GM23338 (cell line): ENCODE measurements around the gene HADHA. TPM values are rescaled to one million over a fixed set of nuclear protein-coding genes. Genes with fewer than 3 reads are reported as not detected.

Experiments
- ATAC-seq: fragments of 200-7000 bp; cut with Tn5 transposase; 3 replicates; pipeline ENCODE4 v1.9.1; 2020
- DNase-seq: peaks from one replicate; pipeline ENCODE4 v3.0.0-alpha.2; 2015; ENCODE audit warnings: low spot score
- H2AFZ ChIP-seq: fragments of 200-600 bp; sonication (generic); 2 replicates; pipeline ENCODE4 v1.8.0; 2016; ENCODE audit warnings: antibody characterized with exemption, mild to moderate bottlenecking, moderate library complexity
- H3F3A ChIP-seq: fragments of 200-600 bp; sonication (generic); replicated peaks from 2 replicates; pipeline ENCODE4 v1.8.0; 2017; ENCODE audit warnings: antibody characterized with exemption, mixed run types, low read depth
- H3K27ac ChIP-seq: fragments of 200-600 bp; sonication (generic); 2 replicates; pipeline ENCODE4 v1.6.1; 2016; ENCODE audit warnings: low read depth
- H3K27me3 ChIP-seq: fragments of 200-600 bp; sonication (generic); 2 replicates; pipeline ENCODE4 v1.8.0; 2016; ENCODE audit warnings: mild to moderate bottlenecking, mixed run types, moderate library complexity; ENCODE audit not compliant: insufficient read depth
- H3K36me3 ChIP-seq: fragments of 200-600 bp; sonication (generic); 2 replicates; pipeline ENCODE4 v1.8.0; 2016; ENCODE audit warnings: mild to moderate bottlenecking; ENCODE audit not compliant: insufficient read depth
- H3K4me1 ChIP-seq: fragments of 200-600 bp; sonication (generic); 2 replicates; pipeline ENCODE4 v1.8.0; 2016; ENCODE audit warnings: mild to moderate bottlenecking, moderate library complexity; ENCODE audit not compliant: insufficient read depth
- H3K4me2 ChIP-seq: fragments of 200-600 bp; sonication (generic); 2 replicates; pipeline ENCODE4 v1.7.1; 2017; ENCODE audit warnings: mixed run types
- H3K4me3 ChIP-seq: fragments of 200-600 bp; sonication (generic); 2 replicates; pipeline ENCODE4 v1.6.1; 2016; ENCODE audit warnings: mixed run types
- H3K79me2 ChIP-seq: fragments of 200-600 bp; sonication (generic); replicated peaks from 2 replicates; pipeline ENCODE4 v1.8.0; 2017; ENCODE audit warnings: mild to moderate bottlenecking; ENCODE audit not compliant: insufficient read depth
- H3K9me2 ChIP-seq: fragments of 200-600 bp; sonication (generic); 2 replicates; pipeline ENCODE4 v1.8.0; 2017; ENCODE audit not compliant: insufficient read depth
- H4K20me1 ChIP-seq: fragments of 200-600 bp; sonication (generic); replicated peaks from 2 replicates; pipeline ENCODE4 v1.8.0; 2017; ENCODE audit warnings: mild to moderate bottlenecking; ENCODE audit not compliant: insufficient read depth
- H3K27ac Mint-ChIP-seq: 2 replicates; pipeline ENCODE4 v1.8.0; 2020; ENCODE audit warnings: inconsistent platforms, mild to moderate bottlenecking, moderate library complexity, mixed read lengths
- H3K27me3 Mint-ChIP-seq: 3 replicates; pipeline ENCODE4 v1.8.0; 2022; ENCODE audit warnings: low read depth, mild to moderate bottlenecking, moderate library complexity, mixed read lengths, inconsistent platforms; ENCODE audit not compliant: insufficient read depth, poor library complexity
- H3K36me3 Mint-ChIP-seq: 3 replicates; pipeline ENCODE4 v1.8.0; 2021; ENCODE audit warnings: low read depth, mild to moderate bottlenecking, inconsistent platforms, moderate library complexity, mixed read lengths
- H3K4me1 Mint-ChIP-seq: 3 replicates; pipeline ENCODE4 v1.8.0; 2020; ENCODE audit warnings: mild to moderate bottlenecking, inconsistent platforms, mixed read lengths
- H3K4me3 Mint-ChIP-seq: 3 replicates; pipeline ENCODE4 v1.8.0; 2021; ENCODE audit warnings: moderate library complexity, mild to moderate bottlenecking, inconsistent platforms, mixed read lengths
- H3K9me3 Mint-ChIP-seq: 3 replicates; pipeline ENCODE4 v1.8.0; 2020; ENCODE audit warnings: moderate library complexity, mild to moderate bottlenecking, inconsistent platforms, mixed read lengths
- CREB1 ChIP-seq: fragments of 250-450 bp; sonication (Bioruptor Pico); IDR thresholded peaks from 2 replicates; pipeline ENCODE4 v1.5.0; 2020; ENCODE audit warnings: low read depth, mild to moderate bottlenecking, moderate library complexity
- EZH2 ChIP-seq: fragments of 200-600 bp; sonication (generic); IDR thresholded peaks from one replicate; pipeline ENCODE4 v1.8.0; 2017; ENCODE audit warnings: antibody characterized with exemption, mild to moderate bottlenecking, low read depth; ENCODE audit not compliant: unreplicated experiment
- EZH2phosphoT487 ChIP-seq: fragments of 200-600 bp; sonication (generic); IDR thresholded peaks from one replicate; pipeline ENCODE4 v1.8.1; 2018; ENCODE audit warnings: antibody characterized with exemption; ENCODE audit not compliant: unreplicated experiment
- JUNB ChIP-seq: IDR thresholded peaks from one replicate; pipeline ENCODE4 v1.6.1; 2016; ENCODE audit warnings: antibody characterized with exemption; ENCODE audit not compliant: unreplicated experiment
- NANOG ChIP-seq: IDR thresholded peaks from 2 replicates; pipeline ENCODE4 v1.6.1; 2016; ENCODE audit warnings: antibody characterized with exemption, borderline replicate concordance
- POLR2AphosphoS5 ChIP-seq: IDR thresholded peaks from 2 replicates; pipeline ENCODE4 v1.6.1; 2016; ENCODE audit warnings: antibody characterized with exemption, low read depth
- STAT1 ChIP-seq: IDR thresholded peaks from one replicate; pipeline ENCODE4 v1.6.1; 2016; ENCODE audit warnings: antibody characterized with exemption; ENCODE audit not compliant: unreplicated experiment
- ZNF114 ChIP-seq: fragments of 250-450 bp; sonication (Bioruptor Pico); IDR thresholded peaks from 2 replicates; pipeline ENCODE4 v1.5.0; 2020; ENCODE audit warnings: mild to moderate bottlenecking, moderate library complexity
- ZNF331 ChIP-seq: fragments of 250-450 bp; sonication (Bioruptor Pico); IDR thresholded peaks from 2 replicates; pipeline ENCODE4 v1.5.0; 2020; ENCODE audit warnings: low read depth, mild to moderate bottlenecking, moderate library complexity
- polyA plus RNA-seq: library from polyadenylated mRNA; unstranded; fragments of >200 nt; fragmentation: Nextera tagmentation; extraction: Ambion mirVana; gene quantifications from 2 replicates; pipeline ENCODE4 v1.2.1, GENCODE V29; 2016
- total RNA-seq: library from RNA; depleted of rRNA; stranded (reverse); fragments of >200 nt; shearing (Covaris generic); gene quantifications from 2 replicates; pipeline ENCODE4 v1.2.3, GENCODE V29; 2014
- TF ChIP-seq, protein P1 (sequence below), 2 experiments: fragments of 200-600 bp in 1 of 2; sonication (generic) in 1 of 2; conservative IDR thresholded peaks; 2 replicates each; pipeline versions ENCODE4 v1.5.1 to v1.6.1; 2016 to 2017; ENCODE audit warnings: antibody characterized with exemption in 2 of 2, low read depth in 2 of 2, mild to moderate bottlenecking in 2 of 2, moderate library complexity in 1 of 2
- TF ChIP-seq, protein P2 (sequence below): fragments of 250-450 bp; sonication (Bioruptor Pico); IDR thresholded peaks from 2 replicates; pipeline ENCODE4 v1.5.0; 2020; ENCODE audit warnings: mild to moderate bottlenecking, moderate library complexity
- TF ChIP-seq, protein P3 (sequence below): IDR thresholded peaks from one replicate; pipeline ENCODE4 v1.6.1; 2018; ENCODE audit warnings: antibody characterized with exemption; ENCODE audit not compliant: unreplicated experiment
- TF ChIP-seq, protein P4 (sequence below): IDR thresholded peaks from 2 replicates; pipeline ENCODE4 v1.6.1; 2016; ENCODE audit warnings: antibody characterized with exemption

Gene HADHA
- total and polyA plus RNA-seq, 2 experiments from 2014 or later: 63.9 to 92.3 TPM

DNA sequence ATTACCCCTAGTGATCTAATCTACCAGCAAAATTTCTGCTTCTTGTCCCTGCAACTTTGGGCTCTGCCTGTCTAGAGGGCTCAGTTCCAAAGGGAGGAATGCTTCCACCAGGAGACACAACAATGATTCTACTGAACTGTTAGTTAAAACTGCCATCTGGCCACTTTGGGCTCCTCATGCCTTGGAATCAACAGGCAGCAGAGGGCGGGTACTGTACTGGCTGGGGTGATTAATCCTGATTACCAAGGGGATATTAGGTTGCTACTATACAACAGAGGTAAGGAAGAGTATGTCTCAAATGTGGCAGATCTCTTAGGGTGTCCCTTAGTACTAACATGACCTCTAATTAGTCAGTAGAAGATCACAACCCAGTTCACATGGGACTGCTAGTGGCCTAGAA lies 21.4 kb downstream of the HADHA start (continued):
- TF ChIP-seq ZNF331 (no peak), CREB1 (CRISPR knock-in tag) (no peak), EZH2phosphoT487 (no peak), STAT1 (no peak)
- TF ChIP-seq, protein P1, sequence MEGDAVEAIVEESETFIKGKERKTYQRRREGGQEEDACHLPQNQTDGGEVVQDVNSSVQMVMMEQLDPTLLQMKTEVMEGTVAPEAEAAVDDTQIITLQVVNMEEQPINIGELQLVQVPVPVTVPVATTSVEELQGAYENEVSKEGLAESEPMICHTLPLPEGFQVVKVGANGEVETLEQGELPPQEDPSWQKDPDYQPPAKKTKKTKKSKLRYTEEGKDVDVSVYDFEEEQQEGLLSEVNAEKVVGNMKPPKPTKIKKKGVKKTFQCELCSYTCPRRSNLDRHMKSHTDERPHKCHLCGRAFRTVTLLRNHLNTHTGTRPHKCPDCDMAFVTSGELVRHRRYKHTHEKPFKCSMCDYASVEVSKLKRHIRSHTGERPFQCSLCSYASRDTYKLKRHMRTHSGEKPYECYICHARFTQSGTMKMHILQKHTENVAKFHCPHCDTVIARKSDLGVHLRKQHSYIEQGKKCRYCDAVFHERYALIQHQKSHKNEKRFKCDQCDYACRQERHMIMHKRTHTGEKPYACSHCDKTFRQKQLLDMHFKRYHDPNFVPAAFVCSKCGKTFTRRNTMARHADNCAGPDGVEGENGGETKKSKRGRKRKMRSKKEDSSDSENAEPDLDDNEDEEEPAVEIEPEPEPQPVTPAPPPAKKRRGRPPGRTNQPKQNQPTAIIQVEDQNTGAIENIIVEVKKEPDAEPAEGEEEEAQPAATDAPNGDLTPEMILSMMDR (conservative IDR thresholded peaks at IDR 0.05; ENCODE audit: low read depth in 2 of 2): no peak

DNA sequence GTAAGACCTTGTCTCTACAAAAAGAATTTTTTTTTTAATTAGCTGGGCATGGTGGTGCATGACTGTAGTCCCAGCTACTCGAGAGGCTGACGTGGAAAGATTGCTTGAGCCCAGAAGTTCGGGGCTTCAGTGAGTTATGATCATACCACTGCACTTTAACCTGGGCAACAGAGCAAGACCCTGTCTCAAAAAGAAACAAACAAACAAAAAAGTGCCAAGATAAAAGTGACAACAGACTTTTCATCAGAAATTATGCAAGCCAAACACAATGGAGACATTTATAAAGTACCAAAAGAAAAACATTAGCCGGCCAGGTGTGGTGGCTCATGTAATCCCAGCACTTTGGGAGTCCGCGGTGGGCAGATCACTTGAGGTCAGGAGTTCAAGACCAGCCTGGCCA lies 26.7 kb downstream of the HADHA start:
- Histone ChIP-seq H3K4me3 (no peak overlapping the region), H3K4me2 (no peak overlapping the region), H4K20me1 (peaks cover 12% of the 10 kb centered on the region; the same call in 1 of the 2 replicates), H3K27me3 (no peaks in the 10 kb centered on the region), H3K27ac (no peak overlapping the region), H3K79me2 (no peaks in the 10 kb centered on the region), H3K9me2 (no peaks in the 10 kb centered on the region), H3K4me1 (no peaks in the 10 kb centered on the region), H3K36me3 (peaks cover 20% of the 10 kb centered on the region), H3F3A (no peaks in the 10 kb centered on the region), H2AFZ (no peak overlapping the region)
- Mint-ChIP-seq H3K27me3 (peaks cover 2% of the 10 kb centered on the region), H3K4me3 (no peak overlapping the region), H3K4me1 (no peaks in the 10 kb centered on the region), H3K36me3 (peaks cover 38% of the 10 kb centered on the region), H3K9me3 (no peaks in the 10 kb centered on the region), H3K27ac (no peak overlapping the region)
- no peak for DNase-seq
- ATAC-seq: no peak
- TF ChIP-seq, protein P2, sequence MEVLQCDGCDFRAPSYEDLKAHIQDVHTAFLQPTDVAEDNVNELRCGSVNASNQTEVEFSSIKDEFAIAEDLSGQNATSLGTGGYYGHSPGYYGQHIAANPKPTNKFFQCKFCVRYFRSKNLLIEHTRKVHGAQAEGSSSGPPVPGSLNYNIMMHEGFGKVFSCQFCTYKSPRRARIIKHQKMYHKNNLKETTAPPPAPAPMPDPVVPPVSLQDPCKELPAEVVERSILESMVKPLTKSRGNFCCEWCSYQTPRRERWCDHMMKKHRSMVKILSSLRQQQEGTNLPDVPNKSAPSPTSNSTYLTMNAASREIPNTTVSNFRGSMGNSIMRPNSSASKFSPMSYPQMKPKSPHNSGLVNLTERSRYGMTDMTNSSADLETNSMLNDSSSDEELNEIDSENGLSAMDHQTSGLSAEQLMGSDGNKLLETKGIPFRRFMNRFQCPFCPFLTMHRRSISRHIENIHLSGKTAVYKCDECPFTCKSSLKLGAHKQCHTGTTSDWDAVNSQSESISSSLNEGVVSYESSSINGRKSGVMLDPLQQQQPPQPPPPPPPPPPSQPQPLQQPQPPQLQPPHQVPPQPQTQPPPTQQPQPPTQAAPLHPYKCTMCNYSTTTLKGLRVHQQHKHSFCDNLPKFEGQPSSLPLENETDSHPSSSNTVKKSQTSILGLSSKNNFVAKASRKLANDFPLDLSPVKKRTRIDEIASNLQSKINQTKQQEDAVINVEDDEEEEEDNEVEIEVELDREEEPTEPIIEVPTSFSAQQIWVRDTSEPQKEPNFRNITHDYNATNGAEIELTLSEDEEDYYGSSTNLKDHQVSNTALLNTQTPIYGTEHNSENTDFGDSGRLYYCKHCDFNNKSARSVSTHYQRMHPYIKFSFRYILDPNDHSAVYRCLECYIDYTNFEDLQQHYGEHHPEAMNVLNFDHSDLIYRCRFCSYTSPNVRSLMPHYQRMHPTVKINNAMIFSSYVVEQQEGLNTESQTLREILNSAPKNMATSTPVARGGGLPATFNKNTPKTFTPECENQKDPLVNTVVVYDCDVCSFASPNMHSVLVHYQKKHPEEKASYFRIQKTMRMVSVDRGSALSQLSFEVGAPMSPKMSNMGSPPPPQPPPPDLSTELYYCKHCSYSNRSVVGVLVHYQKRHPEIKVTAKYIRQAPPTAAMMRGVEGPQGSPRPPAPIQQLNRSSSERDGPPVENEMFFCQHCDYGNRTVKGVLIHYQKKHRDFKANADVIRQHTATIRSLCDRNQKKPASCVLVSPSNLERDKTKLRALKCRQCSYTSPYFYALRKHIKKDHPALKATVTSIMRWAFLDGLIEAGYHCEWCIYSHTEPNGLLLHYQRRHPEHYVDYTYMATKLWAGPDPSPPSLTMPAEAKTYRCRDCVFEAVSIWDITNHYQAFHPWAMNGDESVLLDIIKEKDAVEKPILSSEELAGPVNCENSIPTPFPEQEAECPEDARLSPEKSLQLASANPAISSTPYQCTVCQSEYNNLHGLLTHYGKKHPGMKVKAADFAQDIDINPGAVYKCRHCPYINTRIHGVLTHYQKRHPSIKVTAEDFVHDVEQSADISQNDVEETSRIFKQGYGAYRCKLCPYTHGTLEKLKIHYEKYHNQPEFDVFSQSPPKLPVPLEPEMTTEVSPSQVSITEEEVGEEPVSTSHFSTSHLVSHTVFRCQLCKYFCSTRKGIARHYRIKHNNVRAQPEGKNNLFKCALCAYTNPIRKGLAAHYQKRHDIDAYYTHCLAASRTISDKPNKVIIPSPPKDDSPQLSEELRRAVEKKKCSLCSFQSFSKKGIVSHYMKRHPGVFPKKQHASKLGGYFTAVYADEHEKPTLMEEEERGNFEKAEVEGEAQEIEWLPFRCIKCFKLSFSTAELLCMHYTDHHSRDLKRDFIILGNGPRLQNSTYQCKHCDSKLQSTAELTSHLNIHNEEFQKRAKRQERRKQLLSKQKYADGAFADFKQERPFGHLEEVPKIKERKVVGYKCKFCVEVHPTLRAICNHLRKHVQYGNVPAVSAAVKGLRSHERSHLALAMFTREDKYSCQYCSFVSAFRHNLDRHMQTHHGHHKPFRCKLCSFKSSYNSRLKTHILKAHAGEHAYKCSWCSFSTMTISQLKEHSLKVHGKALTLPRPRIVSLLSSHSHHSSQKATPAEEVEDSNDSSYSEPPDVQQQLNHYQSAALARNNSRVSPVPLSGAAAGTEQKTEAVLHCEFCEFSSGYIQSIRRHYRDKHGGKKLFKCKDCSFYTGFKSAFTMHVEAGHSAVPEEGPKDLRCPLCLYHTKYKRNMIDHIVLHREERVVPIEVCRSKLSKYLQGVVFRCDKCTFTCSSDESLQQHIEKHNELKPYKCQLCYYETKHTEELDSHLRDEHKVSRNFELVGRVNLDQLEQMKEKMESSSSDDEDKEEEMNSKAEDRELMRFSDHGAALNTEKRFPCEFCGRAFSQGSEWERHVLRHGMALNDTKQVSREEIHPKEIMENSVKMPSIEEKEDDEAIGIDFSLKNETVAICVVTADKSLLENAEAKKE (CRISPR knock-in tag): no peak
- TF ChIP-seq STAT1: no peak
- no peak for TF ChIP-seq CREB1 (CRISPR knock-in tag)
- TF ChIP-seq POLR2AphosphoS5: no peak
- no peak for TF ChIP-seq EZH2
- TF ChIP-seq EZH2phosphoT487: no peak
- TF ChIP-seq ZNF114 (CRISPR knock-in tag): no peak
- TF ChIP-seq JUNB: no peak
- TF ChIP-seq, protein P3, sequence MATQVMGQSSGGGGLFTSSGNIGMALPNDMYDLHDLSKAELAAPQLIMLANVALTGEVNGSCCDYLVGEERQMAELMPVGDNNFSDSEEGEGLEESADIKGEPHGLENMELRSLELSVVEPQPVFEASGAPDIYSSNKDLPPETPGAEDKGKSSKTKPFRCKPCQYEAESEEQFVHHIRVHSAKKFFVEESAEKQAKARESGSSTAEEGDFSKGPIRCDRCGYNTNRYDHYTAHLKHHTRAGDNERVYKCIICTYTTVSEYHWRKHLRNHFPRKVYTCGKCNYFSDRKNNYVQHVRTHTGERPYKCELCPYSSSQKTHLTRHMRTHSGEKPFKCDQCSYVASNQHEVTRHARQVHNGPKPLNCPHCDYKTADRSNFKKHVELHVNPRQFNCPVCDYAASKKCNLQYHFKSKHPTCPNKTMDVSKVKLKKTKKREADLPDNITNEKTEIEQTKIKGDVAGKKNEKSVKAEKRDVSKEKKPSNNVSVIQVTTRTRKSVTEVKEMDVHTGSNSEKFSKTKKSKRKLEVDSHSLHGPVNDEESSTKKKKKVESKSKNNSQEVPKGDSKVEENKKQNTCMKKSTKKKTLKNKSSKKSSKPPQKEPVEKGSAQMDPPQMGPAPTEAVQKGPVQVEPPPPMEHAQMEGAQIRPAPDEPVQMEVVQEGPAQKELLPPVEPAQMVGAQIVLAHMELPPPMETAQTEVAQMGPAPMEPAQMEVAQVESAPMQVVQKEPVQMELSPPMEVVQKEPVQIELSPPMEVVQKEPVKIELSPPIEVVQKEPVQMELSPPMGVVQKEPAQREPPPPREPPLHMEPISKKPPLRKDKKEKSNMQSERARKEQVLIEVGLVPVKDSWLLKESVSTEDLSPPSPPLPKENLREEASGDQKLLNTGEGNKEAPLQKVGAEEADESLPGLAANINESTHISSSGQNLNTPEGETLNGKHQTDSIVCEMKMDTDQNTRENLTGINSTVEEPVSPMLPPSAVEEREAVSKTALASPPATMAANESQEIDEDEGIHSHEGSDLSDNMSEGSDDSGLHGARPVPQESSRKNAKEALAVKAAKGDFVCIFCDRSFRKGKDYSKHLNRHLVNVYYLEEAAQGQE: no peak
- TF ChIP-seq, protein P4, sequence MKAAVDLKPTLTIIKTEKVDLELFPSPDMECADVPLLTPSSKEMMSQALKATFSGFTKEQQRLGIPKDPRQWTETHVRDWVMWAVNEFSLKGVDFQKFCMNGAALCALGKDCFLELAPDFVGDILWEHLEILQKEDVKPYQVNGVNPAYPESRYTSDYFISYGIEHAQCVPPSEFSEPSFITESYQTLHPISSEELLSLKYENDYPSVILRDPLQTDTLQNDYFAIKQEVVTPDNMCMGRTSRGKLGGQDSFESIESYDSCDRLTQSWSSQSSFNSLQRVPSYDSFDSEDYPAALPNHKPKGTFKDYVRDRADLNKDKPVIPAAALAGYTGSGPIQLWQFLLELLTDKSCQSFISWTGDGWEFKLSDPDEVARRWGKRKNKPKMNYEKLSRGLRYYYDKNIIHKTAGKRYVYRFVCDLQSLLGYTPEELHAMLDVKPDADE: no peak
- no peak for TF ChIP-seq ZNF331
- no peak for TF ChIP-seq NANOG
